Measurements from ENCODE around the gene FOXO4.
"Not testable (repeated sequence)": the region's sequence is repeated elsewhere in the genome, so short reads cannot be mapped to it uniquely, and the experiment has no call there.

Gene FOXO4, protein sequence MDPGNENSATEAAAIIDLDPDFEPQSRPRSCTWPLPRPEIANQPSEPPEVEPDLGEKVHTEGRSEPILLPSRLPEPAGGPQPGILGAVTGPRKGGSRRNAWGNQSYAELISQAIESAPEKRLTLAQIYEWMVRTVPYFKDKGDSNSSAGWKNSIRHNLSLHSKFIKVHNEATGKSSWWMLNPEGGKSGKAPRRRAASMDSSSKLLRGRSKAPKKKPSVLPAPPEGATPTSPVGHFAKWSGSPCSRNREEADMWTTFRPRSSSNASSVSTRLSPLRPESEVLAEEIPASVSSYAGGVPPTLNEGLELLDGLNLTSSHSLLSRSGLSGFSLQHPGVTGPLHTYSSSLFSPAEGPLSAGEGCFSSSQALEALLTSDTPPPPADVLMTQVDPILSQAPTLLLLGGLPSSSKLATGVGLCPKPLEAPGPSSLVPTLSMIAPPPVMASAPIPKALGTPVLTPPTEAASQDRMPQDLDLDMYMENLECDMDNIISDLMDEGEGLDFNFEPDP

DNA sequence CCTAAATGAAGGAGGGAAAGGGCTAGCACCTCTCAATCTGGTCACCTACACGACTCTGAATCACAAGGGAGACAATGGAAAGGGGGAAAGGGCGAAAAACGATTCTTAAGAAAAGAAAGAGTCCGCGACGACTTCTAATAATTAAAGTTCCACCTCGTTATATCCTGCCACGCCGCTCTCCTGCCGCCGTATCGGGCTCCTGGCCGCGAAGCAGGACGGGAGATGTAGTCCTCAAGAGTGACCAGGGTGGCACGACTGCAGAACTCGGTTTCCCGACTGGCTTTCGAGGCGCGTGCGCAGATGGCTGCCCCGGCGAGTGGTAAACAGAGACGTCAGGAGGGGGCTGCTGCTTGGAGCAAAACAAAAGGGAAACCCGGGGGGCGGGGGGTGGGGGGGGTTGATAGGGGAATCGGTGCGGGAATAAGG, at the start of gene FOXO4:
Gene FOXO4, plus strand, starts transcription at position 297 of the 426 bp plus-strand sequence. CDS start 678 bp downstream, outside the sequence.
- no peak for FAIRE-seq

DNA sequence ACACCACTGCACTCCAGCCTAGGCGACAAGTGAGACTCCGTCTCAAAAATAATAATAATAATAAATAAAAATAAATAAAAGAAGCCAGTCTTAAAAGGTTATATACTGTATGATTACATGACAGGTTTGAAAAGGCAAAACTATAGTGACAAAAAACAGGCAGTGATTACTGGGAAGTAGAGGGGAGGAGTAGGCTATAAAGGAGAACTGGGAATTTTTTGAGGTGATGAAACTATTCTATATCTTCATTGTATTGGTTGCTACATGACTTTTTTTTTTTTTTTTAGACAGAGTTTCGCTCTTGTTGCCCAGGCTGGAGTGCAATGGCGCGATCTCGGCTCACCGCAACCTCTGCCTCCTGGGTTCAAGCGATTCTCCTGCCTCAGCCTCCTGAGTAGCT, 47.8 kb upstream of the FOXO4 start:
- FAIRE-seq: not testable (repeated sequence)

DNA sequence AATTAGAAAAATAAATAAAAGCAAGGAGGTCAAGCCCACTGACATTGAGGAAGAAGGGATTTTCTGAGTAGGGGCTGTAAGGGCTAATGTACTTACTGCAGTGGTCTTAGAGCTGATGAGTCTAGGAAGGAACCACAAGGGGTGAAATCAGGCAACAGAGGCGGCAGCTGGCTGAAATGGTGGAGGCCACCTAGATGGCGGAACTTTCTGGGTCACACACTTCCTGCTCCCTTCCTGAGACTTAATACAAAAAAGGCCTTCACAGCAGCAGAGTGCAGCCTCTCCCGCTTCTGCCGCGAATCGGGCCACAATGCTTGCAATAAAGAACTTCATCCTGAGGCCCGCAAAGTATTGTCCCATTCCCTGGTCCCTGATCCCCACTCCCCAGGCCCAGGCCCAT, 42.9 kb upstream of the FOXO4 start:
- no peak for FAIRE-seq

DNA sequence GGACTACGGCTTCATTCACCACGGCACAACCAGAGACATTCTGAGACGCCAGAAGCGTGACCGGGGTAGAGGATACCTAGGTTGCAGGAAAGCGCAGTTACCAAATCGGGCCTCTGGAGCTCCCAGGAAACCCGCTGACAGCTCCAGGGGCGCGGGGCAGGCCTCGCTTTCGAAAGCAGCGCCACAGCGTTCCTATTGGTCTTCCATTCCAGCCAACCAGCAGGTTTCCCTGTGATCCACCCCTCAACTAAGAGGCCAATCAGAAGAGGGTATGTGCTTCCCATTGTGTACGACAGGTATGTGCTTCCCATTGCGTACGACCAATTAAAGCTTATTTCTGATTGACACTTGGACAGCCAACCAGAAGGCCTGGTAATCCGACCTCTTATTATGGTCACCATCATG, 42.4 kb upstream of the FOXO4 start:
- no peak for FAIRE-seq

DNA sequence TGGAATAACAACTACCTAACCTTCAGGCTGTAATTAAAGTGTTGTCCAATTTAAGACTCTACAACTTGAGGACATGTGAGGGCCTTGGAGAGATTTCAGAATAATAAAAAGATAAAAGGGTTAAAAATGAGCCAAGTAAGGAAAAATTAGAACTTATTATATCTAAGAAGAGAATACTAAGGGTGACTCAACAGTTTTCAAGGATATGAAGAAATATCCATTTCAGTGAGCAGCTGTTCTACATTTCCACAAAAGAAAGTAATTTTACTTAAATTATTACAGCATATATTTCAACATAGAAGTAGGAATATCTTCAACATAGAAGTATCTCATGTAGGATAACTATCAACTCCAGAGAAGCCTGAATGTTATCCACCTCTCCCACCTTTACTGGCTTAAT, 38.8 kb upstream of the FOXO4 start:
- no peak for FAIRE-seq

DNA sequence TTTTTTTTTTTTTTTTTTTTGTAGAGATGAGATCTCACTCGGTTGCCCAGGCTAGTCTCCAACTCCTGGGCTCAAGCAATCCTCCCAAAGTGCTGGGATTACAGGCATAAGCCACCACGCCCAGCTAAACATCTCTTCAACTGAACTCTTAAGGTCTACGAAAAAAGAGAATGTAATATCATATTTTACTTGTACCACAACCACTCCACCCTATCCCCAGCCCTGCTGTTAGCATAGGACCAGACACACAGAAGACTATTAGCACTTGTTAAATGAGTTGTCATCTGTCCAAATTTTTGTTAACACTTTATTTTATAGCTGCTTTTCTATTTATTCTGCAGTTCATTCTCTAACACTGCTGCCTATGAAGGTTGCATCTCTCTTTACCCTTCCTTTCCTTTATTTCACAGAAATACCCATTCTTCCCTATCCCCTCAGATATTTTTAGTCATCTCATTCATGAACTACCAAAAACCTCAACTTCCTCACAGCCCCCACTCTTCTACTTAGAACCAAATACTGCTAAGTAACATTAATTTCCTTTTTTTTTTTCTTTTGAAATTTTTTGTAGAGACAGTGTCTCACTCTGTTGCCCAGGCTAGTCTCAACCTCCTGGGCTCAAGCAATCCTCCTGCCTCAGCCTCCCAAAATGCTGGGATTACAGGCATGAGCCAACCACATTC, 37.7 kb upstream of the FOXO4 start:
- FAIRE-seq: no peak

DNA sequence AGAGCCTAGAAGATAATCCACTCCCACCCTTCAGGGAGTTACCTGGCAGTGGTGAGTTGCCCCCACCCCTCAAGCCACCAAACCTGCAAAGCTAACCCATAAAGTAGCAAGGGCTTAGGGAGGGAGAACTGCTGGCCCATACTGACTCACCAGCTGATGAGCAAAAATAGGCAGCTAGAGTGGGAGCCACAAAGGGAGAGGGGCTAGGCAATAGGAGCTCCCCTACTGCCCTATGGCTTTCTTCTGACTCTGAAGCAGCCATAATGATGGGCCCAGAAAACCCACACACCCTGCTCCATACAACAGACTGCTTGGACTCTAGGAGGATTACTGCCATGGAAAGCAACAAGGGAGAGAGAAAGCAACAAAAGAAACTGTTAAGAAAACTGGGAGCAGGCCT, 35.5 kb upstream of the FOXO4 start:
- FAIRE-seq: no peak

DNA sequence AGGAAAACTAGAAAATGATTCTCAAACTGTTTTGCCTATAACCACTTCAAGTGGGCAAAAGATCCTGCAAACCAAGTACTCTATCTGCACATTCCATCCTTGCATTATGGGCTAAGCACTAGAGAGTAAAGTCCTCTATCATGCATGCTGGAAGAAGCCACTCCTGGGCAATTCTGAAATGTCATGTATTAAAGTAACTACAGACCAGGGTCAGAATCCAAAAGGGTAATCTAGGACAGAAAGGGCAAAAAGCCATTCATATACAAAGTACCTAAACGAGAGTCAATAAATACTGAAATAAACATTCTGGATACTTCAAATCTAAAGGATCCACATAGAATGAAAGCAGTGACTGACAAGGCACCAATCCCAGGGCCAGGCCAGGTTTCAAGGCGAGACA, 28.6 kb upstream of the FOXO4 start:
- FAIRE-seq: no peak

DNA sequence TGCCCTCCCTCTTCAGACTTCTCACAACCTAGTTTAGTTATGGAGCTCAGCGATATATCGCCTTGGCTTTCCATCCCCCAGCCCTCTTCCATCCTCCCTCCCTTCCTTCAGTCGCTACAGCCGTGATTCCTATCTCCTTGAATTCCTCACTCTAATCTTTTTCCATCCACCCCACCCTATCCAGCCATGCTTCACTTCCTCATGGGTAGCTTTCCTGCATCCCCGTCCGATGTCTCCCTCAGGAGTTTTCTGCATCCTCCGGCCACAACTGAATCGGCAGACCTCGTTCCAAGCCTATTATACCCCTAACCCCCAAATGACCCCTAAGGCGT, 28.0 kb upstream of the FOXO4 start:
- FAIRE-seq: no peak

DNA sequence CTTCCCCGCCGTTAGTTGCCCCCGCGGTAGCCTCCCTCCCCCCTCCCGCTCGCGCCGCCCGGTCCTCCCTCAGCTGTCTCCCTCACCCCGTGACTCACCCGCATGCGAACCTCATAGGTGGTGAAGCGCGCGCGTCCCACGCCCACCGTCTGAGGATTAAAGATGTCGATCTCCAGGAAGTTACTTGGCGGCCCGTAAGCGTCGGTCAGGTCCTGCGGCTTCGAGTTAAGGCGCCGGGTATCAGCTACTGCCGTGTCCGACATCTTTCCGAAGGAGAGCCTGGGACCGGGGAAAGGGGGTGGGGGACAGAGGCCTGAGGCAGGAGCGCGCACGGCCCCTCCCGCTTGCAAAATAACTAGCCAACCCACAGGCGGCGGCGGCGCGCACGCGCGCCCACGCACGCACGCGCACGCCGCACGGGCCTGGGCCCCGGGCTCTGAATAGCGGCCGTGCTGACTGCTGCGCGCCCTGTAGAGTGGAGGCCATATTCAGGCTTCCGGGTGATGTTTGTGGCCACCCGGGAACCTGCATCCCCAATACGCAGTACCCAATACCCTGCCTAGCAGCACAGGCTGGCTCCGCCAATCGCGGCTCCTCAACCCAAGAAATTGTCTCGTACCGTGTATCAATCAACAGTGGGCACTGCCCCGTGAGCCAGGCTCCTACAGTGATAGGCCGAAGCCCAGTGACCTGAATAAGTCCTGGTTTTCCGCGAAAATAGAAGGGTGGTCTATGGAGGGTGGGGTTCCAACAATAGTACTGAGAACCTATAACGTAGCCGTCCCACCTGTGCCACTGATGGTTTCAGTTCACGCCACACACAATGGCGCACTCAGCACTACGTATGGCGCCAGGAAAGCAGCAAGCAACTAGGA, 27.4 kb upstream of the FOXO4 start, which contains the start of gene SNX12:
Gene SNX12, minus strand, starts transcription at position 291 of the 875 bp plus-strand sequence. Its CDS starts 28 bp downstream, at position 263.
- no peak for FAIRE-seq

DNA sequence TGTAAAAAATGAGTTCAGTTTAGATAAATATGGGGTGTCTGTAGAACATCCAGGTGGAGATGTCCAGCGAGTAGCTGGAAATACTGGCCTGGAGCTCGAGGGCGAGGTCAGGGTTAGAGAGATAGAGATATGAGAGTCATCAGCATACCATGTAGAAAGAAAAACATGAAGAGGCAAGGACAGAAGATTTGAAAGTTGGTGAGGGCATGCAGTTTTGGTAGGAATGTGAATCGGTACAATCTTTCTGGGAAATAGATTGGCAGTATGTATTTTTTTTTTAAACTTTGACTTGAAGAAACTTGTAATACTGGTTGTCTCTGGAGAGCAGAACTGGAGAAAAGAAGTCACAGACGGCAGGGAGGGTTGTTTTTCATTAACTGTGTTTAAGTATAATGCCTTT, 25.1 kb upstream of the FOXO4 start:
- no peak for FAIRE-seq

DNA sequence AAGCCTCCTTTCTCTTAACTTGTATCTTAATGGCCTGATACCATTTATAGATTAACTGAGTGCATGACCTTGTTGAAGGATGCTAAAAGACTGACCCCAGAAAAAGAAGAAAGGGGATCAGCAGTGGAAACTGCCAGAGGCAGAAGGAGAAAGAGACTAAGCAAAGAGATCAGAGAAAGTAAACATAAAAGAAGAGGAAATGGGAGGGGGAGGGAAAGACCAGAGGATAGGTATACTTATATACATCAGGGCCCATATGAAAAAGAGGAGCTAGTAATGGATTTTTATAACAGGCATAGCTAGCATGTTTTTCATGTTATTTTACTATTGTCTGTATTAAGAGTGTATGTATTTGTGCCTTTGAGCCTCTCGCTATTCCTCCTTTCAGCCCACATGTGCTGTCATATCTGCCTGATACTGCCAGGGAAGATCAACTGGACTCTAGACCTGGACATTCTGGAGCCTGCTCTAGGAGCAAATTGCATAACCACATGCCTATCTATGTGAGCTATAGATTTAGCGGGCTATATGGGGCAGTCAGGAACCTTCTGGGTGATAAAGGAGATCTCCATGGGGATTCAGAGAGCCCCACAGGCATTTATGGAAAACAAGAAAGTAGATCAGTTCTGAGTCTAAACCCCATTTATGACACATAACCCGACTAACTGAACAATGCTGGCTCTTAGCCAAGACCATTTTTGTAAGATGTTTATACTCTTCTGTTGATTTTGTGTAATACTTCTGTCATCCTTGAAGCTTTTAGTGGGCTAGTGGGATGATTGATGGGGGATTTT, 14.1 kb upstream of the FOXO4 start:
- FAIRE-seq: no peak

DNA sequence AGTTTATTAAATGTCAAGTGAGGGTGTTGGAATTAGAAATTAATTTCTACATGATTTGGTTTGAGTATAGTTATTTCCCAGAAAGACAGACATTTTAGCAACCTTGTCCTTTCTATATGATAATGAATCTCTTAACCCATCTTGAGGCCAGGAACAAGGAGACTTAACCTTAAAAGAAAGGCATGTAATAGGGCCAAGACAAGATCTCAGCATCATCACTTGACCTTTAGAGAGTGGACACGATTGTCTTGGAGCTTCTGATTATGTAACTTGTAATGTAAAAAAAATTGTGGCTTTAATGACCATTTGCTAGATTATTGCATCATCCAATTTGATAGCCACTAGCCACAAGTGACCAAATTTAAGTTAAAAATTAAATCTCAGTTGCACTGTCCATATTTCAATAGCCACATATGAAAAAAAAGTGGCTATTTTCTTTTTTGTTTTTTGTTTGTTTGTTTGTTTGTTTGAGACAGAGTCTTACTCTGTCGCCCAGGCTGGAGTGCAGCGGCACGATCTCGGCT, 13.5 kb upstream of the FOXO4 start:
- FAIRE-seq: no peak

DNA sequence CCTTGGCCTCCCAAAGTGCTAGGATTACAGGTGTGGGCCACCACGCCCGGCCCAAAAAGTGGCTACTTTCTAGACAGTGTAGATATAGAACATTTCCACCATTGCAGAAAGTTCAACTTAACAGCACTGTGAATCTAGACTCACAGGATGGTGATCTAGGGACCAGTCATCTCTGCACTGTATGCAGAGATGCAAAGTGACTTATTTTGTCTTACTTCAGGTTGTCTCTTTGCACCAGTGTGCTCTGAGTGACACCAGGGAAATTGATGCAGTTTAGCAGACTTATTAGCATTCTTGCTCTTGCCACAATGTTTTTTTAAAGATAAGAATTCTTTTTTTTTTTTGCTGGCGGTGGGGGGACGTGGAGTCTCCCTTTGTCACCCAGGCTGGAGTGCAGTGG, 12.8 kb upstream of the FOXO4 start:
- no peak for FAIRE-seq

DNA sequence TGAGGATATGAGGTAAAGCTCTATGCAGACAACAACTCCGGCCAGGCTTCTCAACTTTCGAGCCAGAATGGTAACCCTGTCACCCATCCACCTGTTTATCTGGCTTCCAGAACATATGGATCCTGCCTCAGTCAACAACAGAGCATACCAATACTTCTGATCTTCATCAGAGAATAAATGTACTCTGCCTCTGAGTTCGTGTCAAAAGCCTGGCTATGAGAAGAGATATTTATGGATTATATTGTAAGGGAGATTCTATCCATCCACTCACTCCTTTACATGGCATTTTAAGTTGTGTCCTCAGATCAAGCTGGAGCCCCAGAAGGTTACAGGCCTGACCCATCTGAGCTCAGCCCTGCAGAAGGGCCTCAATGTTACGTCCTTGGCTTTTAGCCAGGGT, 9.8 kb upstream of the FOXO4 start:
- no peak for FAIRE-seq

DNA sequence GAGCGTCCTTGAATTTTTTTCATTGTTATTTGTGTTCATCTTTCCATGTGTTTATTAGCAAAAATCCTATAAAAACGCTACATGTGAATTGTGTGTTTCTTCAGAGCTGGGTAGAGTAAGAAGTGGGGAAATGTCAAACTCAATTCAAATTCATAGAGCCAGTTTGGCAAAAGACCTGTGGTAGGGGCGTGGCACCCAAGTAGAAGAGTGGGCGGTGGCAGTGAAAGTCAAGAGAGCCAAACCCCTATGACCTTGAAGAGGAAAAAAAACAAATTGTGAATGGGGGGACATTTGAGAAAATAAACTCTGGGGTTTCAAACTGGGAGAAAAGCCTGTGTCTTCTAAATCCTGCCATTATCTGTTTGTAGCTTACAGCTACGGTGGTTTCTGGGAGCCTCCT, 4.4 kb upstream of the FOXO4 start:
- no peak for FAIRE-seq

DNA sequence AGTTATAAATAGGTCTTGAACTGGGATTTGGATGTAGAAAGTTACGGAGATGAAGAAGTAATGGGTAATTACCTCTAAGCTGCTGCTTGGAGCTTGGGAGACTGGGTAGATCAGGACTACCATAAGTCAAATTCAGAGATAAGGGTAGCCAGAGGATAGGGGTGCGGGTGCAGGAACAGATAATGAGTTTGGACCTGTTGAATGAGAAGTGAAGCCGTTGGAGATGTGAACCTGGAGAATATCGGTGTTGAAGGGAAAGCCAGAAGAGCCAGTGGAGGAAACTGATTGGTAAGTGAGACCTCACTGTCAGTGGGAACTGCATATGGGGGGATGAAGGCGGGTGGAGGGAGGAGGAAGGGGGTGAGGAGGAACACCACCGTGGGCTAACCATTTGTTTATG, 618 bp upstream of the FOXO4 start:
- no peak for FAIRE-seq

DNA sequence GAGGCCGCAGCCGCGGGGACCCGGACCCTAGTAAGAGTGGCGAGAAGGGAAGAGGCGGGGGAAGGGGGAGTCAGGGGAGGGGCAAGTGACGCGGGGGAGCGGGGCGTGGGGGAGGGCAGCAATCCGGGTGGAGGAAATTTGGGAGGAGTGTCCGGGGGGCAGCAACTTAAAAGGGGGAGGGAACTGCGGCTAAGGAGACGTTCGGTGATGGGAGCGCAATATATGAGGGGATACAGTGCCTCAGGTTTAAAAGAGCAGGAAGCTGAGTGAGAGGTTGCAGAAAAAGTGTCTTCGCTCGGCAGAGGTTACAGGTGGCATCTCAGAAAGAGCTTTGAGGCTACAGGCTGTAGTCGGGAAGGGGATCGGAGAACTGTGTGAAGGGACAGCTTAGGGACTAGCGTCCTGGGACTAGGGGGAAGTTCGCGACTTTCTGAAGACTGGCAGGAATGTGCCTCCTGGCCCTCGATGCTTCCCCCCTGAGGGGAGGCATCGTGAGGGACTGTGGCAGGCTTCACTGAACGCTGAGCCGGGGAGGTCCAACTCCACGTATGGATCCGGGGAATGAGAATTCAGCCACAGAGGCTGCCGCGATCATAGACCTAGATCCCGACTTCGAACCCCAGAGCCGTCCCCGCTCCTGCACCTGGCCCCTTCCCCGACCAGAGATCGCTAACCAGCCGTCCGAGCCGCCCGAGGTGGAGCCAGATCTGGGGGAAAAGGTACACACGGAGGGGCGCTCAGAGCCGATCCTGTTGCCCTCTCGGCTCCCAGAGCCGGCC, 519 bp downstream of the FOXO4 start:
- FAIRE-seq: no peak

DNA sequence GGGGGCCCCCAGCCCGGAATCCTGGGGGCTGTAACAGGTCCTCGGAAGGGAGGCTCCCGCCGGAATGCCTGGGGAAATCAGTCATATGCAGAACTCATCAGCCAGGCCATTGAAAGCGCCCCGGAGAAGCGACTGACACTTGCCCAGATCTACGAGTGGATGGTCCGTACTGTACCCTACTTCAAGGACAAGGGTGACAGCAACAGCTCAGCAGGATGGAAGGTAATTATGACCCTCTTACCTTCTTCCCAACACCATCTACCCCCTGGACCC, 1.0 kb downstream of the FOXO4 start:
- no peak for FAIRE-seq

DNA sequence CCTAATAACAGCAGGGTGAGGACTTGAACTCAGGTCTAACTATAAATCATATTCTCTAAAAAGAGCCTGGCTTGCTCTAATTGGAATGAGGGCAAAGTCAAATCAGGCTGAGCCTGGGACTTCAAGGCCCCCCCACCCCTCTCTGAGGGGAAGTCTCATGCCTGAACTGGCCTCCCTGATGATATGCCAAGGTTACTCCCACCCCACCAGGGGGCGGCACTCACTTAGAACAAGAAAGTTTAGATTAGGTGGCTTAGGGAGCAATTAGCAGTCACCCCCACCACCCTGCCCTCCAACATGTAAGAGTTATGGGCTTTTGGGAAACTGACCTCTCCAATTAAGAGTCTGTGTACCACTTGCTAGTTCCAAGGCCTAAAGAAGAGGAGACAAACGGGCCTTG, 2.7 kb downstream of the FOXO4 start:
- no peak for FAIRE-seq

DNA sequence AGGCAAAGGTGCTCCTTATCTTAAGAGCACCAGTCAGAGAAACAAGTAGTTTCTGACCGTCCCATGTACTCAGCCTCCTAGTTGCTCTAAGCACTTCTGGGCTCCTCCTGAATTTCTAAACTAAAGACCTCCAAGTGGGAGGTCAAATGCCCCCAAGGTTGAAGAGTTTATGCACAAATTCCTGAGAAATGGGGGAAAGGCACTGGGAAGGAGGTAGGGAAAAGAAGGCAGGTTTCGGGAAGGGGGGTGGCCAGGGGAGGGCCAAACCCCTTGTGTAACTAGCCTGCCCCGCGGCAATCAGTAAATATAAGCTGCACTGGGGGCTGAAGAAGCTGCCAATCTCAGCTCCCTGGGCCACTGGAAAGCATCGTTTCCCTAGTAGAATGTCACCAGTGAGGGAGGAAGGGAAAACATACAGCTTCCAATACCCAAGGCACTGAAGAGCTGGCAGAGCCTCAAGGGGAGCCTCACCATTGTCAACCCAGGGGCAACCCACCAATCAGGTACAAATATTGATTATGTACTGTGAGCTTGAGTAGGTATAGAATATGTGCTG, 3.4 kb downstream of the FOXO4 start:
- no peak for FAIRE-seq

All from TTC549 (cell line).